ENCODE data around the gene MUC13.

DNA sequence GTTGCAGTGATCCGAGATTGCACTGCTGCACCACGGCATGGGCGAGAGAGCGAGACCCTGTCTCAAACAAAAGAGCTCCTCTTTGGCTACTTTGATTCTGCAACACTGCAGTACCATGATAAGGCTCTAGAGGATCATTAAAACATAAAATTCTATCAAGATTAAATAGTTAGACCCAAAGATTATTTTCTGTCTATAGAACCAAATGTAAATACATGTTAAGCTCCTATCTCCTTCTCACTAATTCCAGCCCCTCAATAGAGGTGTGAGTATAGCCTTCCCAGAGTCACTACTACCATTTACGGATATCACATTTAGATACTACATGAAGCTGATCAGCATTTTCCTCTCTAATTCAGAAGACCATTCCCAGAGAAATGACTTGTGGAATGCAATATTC lies 4.3 kb upstream of the MUC13 start:
- TF ChIP-seq, protein P1, sequence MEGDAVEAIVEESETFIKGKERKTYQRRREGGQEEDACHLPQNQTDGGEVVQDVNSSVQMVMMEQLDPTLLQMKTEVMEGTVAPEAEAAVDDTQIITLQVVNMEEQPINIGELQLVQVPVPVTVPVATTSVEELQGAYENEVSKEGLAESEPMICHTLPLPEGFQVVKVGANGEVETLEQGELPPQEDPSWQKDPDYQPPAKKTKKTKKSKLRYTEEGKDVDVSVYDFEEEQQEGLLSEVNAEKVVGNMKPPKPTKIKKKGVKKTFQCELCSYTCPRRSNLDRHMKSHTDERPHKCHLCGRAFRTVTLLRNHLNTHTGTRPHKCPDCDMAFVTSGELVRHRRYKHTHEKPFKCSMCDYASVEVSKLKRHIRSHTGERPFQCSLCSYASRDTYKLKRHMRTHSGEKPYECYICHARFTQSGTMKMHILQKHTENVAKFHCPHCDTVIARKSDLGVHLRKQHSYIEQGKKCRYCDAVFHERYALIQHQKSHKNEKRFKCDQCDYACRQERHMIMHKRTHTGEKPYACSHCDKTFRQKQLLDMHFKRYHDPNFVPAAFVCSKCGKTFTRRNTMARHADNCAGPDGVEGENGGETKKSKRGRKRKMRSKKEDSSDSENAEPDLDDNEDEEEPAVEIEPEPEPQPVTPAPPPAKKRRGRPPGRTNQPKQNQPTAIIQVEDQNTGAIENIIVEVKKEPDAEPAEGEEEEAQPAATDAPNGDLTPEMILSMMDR (IDR thresholded peaks at IDR 0.05): no peak
- TF ChIP-seq POLR2A (IDR thresholded peaks at IDR 0.05): no peak

Measured in esophagus squamous epithelium (tissue), 4 donors.